IMR-90 (cell line): Measurements from ENCODE around the gene SCN8A. TPM values are rescaled to one million over a fixed set of nuclear protein-coding genes. Genes with fewer than 3 reads are reported as not detected.

Source experiments
- ATAC-seq: fragments of 200-7000 bp; cut with Tn5 transposase; 2 replicates; pipeline ENCODE4 v1.9.1; 2020; ENCODE audit warnings: low read depth, mild to moderate bottlenecking, moderate library complexity
- BruUV-seq: library from RNA; stranded (reverse); fragments of 400-500 nt; replicated peaks from 2 replicates; lab custom pipeline; 2021; lab: Mats Ljungman, UMichigan
- CTCF ChIA-PET: fragments of 300-600 bp; formaldehyde crosslinking; extraction: SDS; loops from one replicate; lab custom pipeline; 2021; ENCODE audit warnings: antibody characterized with exemption; lab: Yijun Ruan, JAX
- POLR2A ChIA-PET: fragments of 300-600 bp; sonication (Branson Sonifier 250); formaldehyde crosslinking; loops from one replicate; lab custom pipeline; 2022; ENCODE audit warnings: antibody characterized with exemption; ENCODE audit not compliant: unreplicated experiment; lab: Charles Lee
- DNase-seq: peaks from one replicate; pipeline ENCODE4 v3.0.0; 2013
- H2AFZ ChIP-seq: replicated peaks from 2 replicates; pipeline ENCODE3; 2013; ENCODE audit warnings: low read length, mild to moderate bottlenecking; ENCODE audit not compliant: poor library complexity
- H2AK5ac ChIP-seq: 2 replicates; pipeline ENCODE4 v1.6.1; 2013; ENCODE audit warnings: low read depth, low read length, inconsistent platforms
- H2AK9ac ChIP-seq: replicated peaks from 2 replicates; pipeline ENCODE3; 2013; ENCODE audit warnings: mild to moderate bottlenecking, low read depth, low read length, moderate library complexity; ENCODE audit not compliant: poor library complexity
- H2BK120ac ChIP-seq: 2 replicates; pipeline ENCODE4 v1.6.1; 2013; ENCODE audit warnings: low read depth, low read length, inconsistent platforms
- H2BK15ac ChIP-seq: 3 replicates; pipeline ENCODE4 v1.6.1; 2013; ENCODE audit warnings: low read depth, low read length, inconsistent platforms
- H2BK20ac ChIP-seq: 2 replicates; pipeline ENCODE4 v1.6.1; 2013; ENCODE audit warnings: low read depth, mild to moderate bottlenecking, inconsistent platforms, low read length, moderate library complexity
- H2BK5ac ChIP-seq: 2 replicates; pipeline ENCODE4 v1.6.1; 2013; ENCODE audit warnings: mild to moderate bottlenecking, low read depth, low read length, inconsistent platforms; ENCODE audit not compliant: poor library complexity, severe bottlenecking
- H3K14ac ChIP-seq: replicated peaks from 2 replicates; pipeline ENCODE4 v1.6.1; 2013; ENCODE audit warnings: low read depth, low read length, inconsistent platforms
- H3K18ac ChIP-seq: 2 replicates; pipeline ENCODE4 v1.6.1; 2013; ENCODE audit warnings: low read depth, low read length, control low read depth
- H3K23ac ChIP-seq: 2 replicates; pipeline ENCODE4 v1.6.1; 2013; ENCODE audit warnings: low read depth, low read length, inconsistent platforms
- H3K27ac ChIP-seq: 2 replicates; pipeline ENCODE4 v1.5.1; 2013; ENCODE audit warnings: mild to moderate bottlenecking, control low read depth, low read length; ENCODE audit not compliant: insufficient read depth
- H3K27me3 ChIP-seq: 2 replicates; pipeline ENCODE4 v1.6.1; 2013; ENCODE audit warnings: low read length; ENCODE audit not compliant: control insufficient read depth, insufficient read depth
- H3K36me3 ChIP-seq: 2 replicates; pipeline ENCODE4 v1.6.1; 2013; ENCODE audit warnings: low read length, mixed read lengths; ENCODE audit not compliant: control insufficient read depth, insufficient read depth
- H3K4ac ChIP-seq: 2 replicates; pipeline ENCODE4 v1.6.1; 2013; ENCODE audit warnings: low read depth, low read length, inconsistent platforms
- H3K4me1 ChIP-seq: 2 replicates; pipeline ENCODE4 v1.6.1; 2013; ENCODE audit warnings: low read length, mixed read lengths; ENCODE audit not compliant: control insufficient read depth, insufficient read depth
- H3K4me2 ChIP-seq: 2 replicates; pipeline ENCODE4 v1.6.1; 2013; ENCODE audit warnings: low read depth, mild to moderate bottlenecking, control low read depth, low read length, moderate library complexity
- H3K4me3 ChIP-seq: 2 replicates; pipeline ENCODE4 v1.5.1; 2013; ENCODE audit warnings: low read depth, mild to moderate bottlenecking, control low read depth, low read length, moderate library complexity; ENCODE audit not compliant: insufficient read depth
- H3K56ac ChIP-seq: 2 replicates; pipeline ENCODE4 v1.6.1; 2013; ENCODE audit warnings: low read length, inconsistent platforms; ENCODE audit not compliant: insufficient read depth; ENCODE audit errors: extremely low read depth
- H3K79me1 ChIP-seq, 2 experiments: 2 replicates each; pipeline ENCODE4 v1.6.1; 2013; ENCODE audit warnings: low read length in 2 of 2, inconsistent platforms in 1 of 2, low read depth in 1 of 2
- H3K9ac ChIP-seq: 2 replicates; pipeline ENCODE4 v1.6.1; 2013; ENCODE audit warnings: low read depth, low read length, control low read depth
- H3K9me1 ChIP-seq: 2 replicates; pipeline ENCODE4 v1.6.1; 2013; ENCODE audit warnings: low read length, inconsistent platforms; ENCODE audit not compliant: insufficient read depth
- H3K9me3 ChIP-seq: 2 replicates; pipeline ENCODE4 v1.6.1; 2013; ENCODE audit warnings: low read length; ENCODE audit not compliant: control insufficient read depth, insufficient read depth
- H4K20me1 ChIP-seq: 2 replicates; pipeline ENCODE4 v1.6.1; 2013; ENCODE audit warnings: low read length, inconsistent platforms; ENCODE audit not compliant: insufficient read depth
- H4K5ac ChIP-seq: 2 replicates; pipeline ENCODE4 v1.6.1; 2013; ENCODE audit warnings: mild to moderate bottlenecking, low read depth, low read length, control low read depth
- H4K8ac ChIP-seq, 2 experiments: 2 replicates each; pipeline ENCODE4 v1.6.1; 2013; ENCODE audit warnings: low read depth in 2 of 2, low read length in 2 of 2, control low read depth in 1 of 2, inconsistent platforms in 1 of 2
- H4K91ac ChIP-seq: 2 replicates; pipeline ENCODE4 v1.6.1; 2013; ENCODE audit warnings: low read depth, low read length, inconsistent platforms; ENCODE audit not compliant: insufficient read depth
- FOS ChIP-seq: fragments of 150-350 bp; IDR thresholded peaks from 2 replicates; pipeline ENCODE4 v1.6.1; 2016; ENCODE audit warnings: low read depth, low read length
- NFE2L2 ChIP-seq: fragments of 150-350 bp; IDR thresholded peaks from 2 replicates; pipeline ENCODE4 v1.6.1; 2016; ENCODE audit warnings: low read depth, mild to moderate bottlenecking, low read length
- USF2 ChIP-seq: fragments of 150-350 bp; IDR thresholded peaks from 2 replicates; pipeline ENCODE4 v1.6.1; 2017; ENCODE audit warnings: mild to moderate bottlenecking, antibody characterized with exemption, low read length, low read depth
- WGBS, 2 experiments: methylation state at CpG; one replicate each; pipeline versions ENCODE4 v1.1.5 to v1.1.7; 2013; ENCODE audit warnings: missing lambda C conversion rate in 2 of 2; ENCODE audit not compliant: insufficient read length in 1 of 2; ENCODE audit errors: extremely low coverage in 2 of 2; 5-methylcytosine and 5-hydroxymethylcytosine counted together
- dilution Hi-C: fragments of 300-500 bp; cut with HindIII; formaldehyde crosslinking; loops from one replicate; pipeline ENCODE4 v1.14.3; 2018; ENCODE audit warnings: low sequenced_read_pairs; ENCODE audit not compliant: unreplicated experiment
- in situ Hi-C: fragments of 300-500 bp; cut with MboI; formaldehyde crosslinking; loops from 3 replicates; pipeline ENCODE4 v1.14.3; 2019; ENCODE audit warnings: low sequenced_read_pairs, inconsistent platforms, mixed read lengths
- intact Hi-C: fragments of 100-400 bp; cut with micrococcal nuclease; formaldehyde crosslinking; loops from 2 replicates; pipeline ENCODE4 v1.10.0; 2022
- polyA plus RNA-seq, 3 experiments: library from polyadenylated mRNA; depleted of rRNA; stranded (reverse); fragments of >200 nt; gene quantifications; 2 replicates each; pipeline ENCODE4 v1.2.3, GENCODE V29; 2012; ENCODE audit warnings: low replicate concordance in 1 of 3
- total RNA-seq: library from RNA; depleted of rRNA; stranded (reverse); fragments of >200 nt; gene quantifications from 2 replicates; pipeline ENCODE4 v1.2.3, GENCODE V29; 2012

The SCN8A gene
- total and polyA plus RNA-seq, 2 of the 4 experiments (the other 2 are of a cell fraction) = 6.9 to 19.7 TPM

GRCh38 chr12:51837286-51837685 is 246.3 kb downstream of the SCN8A start:
- no peak overlapping the region for H4K91ac ChIP-seq
- no peak for ATAC-seq
- no TSS peak for BruUV-seq
- H3K9me1 ChIP-seq = no peaks in the 10 kb centered on the region
- H3K27ac ChIP-seq = no peak overlapping the region
- DNase-seq = no peak
- no peak overlapping the region for H2BK120ac ChIP-seq
- H2BK15ac ChIP-seq = no peak overlapping the region
- intact Hi-C loops (no loop called here), dilution Hi-C loops (no loop called here), in situ Hi-C loops (no loop called here)
- ChIA-PET POLR2A (no interaction called here), CTCF (interaction anchor here (0.7 kb wide), 1 partner anchor 14 kb away, joined by 3 read pairs; no protein-coding TSS in a partner anchor)
- H2BK20ac ChIP-seq = no peak overlapping the region
- H3K4me3 ChIP-seq = no peak overlapping the region
- no peak overlapping the region for H3K18ac ChIP-seq
- no peak overlapping the region for H3K56ac ChIP-seq
- H4K5ac ChIP-seq = no peak overlapping the region
- H2AK5ac ChIP-seq = no peak overlapping the region
- H2AK9ac ChIP-seq = no peak overlapping the region
- no peak overlapping the region for H4K8ac ChIP-seq
- no peak overlapping the region for H3K4me2 ChIP-seq
- no peaks in the 10 kb centered on the region for H3K79me1 ChIP-seq
- H3K36me3 ChIP-seq = no peaks in the 10 kb centered on the region
- H2BK5ac ChIP-seq = no peak overlapping the region
- H4K20me1 ChIP-seq = no peaks in the 10 kb centered on the region
- H3K23ac ChIP-seq = no peak overlapping the region
- H3K27me3 ChIP-seq = peaks cover 84% of the 10 kb centered on the region
- WGBS, 2 experiments = 60% methylated on average over 1 of the region's 7 CpGs; no CpG with 5 or more reads in 1 of the 2 experiments
- no peak overlapping the region for H3K9ac ChIP-seq
- no peaks in the 10 kb centered on the region for H3K4me1 ChIP-seq
- no peak for TF ChIP-seq NFE2L2
- TF ChIP-seq USF2 = no peak
- TF ChIP-seq FOS = no peak
- no peak overlapping the region for H3K4ac ChIP-seq
- no peak overlapping the region for H2AFZ ChIP-seq
- H3K14ac ChIP-seq = no peak overlapping the region
- H3K9me3 ChIP-seq = no peaks in the 10 kb centered on the region
